Measurements from ENCODE around the gene TMEM14C. TPM values are rescaled to one million over a fixed set of nuclear protein-coding genes. Genes with fewer than 3 reads are reported as not detected.
A peak's percentile ranks its signal among the peaks of the same experiment; 100 is the strongest.

Gene TMEM14C
- 135 TPM for polyA plus RNA-seq (2013, experiment 1 of 2; ENCODE audit: insufficient read length)
- 143 TPM for polyA plus RNA-seq (2013, experiment 2 of 2; ENCODE audit: insufficient read length)

- peak; percentile 98 for DNase-seq
These were observed at the start of gene TMEM14C for GRCh38 chr6:10722820-10723566. Gene TMEM14C, plus strand, starts transcription at chr6:10723070. Its CDS starts 1,544 bp downstream, at chr6:10724614.

GRCh38 chr6:10676403-10676802 lies 46.5 kb upstream of the TMEM14C start:
- no peak for DNase-seq

GRCh38 chr6:10678456-10678855 lies 44.4 kb upstream of the TMEM14C start:
- DNase-seq: no peak

- no peak for DNase-seq
These were observed 41.1 kb upstream of the TMEM14C start for GRCh38 chr6:10681795-10682194.

- DNase-seq: no peak
These were observed 40.4 kb upstream of the TMEM14C start for GRCh38 chr6:10682355-10682988.

DNA sequence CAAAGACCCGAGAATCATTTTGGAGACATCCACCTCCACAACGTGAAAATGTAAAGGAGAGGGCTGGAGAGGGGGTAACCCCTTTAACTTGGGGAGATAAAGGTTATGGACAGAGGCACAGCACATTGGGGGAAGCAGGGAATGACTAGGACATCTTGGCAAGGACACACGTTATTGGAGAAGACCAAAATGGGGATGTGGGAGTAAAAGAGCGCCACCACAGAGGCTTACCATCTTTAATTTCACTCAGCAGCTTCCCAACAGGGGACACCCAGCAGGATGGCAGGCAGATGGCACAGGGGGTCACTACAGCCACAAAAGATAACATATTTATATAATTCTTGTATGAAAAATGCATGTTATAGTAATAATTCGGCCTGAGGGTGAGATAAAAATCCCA lies 38.3 kb upstream of the TMEM14C start:
- no peak for DNase-seq

DNA sequence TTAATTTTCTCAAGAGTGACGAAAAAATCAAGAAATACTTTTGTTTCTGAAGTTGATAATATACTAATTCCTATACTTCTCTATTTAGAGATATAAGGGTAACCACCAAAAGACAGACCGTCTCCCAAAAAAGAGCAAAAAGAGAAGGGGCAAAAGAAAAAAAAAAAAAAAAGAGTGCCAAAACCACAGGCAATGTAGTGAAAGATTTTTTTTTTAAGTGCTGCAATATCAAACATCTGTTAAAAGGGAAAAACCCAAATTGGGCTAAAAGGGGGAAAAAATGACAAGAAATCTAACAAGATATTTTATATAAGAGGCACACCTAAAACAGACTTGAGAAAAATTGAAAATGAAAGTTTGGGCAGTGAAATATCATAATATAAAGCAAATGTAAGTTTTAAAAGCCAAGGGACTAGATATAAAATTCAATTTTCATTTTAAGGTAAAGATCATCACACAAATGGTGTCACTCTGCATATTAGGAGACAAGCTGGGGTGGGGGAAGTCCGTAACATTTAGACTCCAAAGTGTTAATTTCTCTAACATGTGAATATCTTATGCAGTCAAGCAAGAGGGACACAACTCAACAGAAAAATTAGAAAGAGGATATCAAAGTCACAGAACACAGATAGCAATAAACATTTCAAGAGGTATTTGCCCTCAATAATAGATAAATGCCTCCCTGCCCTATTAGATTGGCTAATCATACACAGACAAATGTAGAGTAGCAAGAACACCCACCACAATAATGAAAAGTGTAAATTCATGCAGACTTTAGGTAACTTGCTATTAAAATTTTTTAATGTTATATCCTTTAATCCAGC lies 37.6 kb upstream of the TMEM14C start:
- no peak for DNase-seq

DNA sequence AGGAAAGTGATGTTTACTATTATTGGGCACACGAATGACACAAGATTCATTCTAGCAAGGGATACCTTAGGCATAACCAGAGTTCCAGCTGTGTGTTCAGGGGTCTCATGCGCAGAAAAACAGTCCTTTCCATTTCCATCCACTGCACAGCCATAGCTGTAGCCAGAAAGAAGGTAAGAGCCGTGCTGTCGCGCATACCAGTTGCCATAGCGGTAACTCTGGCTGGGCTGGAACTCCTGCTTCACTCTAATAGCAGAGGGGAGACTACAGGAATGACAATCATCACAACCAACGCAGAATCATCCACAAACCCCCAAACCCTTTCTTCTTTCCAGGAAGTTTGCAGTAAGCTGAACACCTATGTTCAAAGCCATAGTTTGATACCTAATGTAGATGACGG lies 36.0 kb upstream of the TMEM14C start:
- DNase-seq: no peak

- no peak for DNase-seq
These were observed 35.3 kb upstream of the TMEM14C start for GRCh38 chr6:10687582-10687981.

GRCh38 chr6:10690651-10691445 lies 32.0 kb upstream of the TMEM14C start:
- DNase-seq: no peak

GRCh38 chr6:10692965-10693538 lies 29.8 kb upstream of the TMEM14C start:
- DNase-seq: no peak

GRCh38 chr6:10694302-10695085 lies 28.4 kb upstream of the TMEM14C start, which contains the start of the genes C6orf52 and PAK1IP1:
Gene C6orf52, minus strand, starts transcription at chr6:10694616. Its CDS starts 7,066 bp downstream, at chr6:10687550.
Gene PAK1IP1, plus strand, starts transcription at chr6:10694972. Its CDS starts 14 bp downstream, at chr6:10694986.
- DNase-seq: peak; percentile 95

DNA sequence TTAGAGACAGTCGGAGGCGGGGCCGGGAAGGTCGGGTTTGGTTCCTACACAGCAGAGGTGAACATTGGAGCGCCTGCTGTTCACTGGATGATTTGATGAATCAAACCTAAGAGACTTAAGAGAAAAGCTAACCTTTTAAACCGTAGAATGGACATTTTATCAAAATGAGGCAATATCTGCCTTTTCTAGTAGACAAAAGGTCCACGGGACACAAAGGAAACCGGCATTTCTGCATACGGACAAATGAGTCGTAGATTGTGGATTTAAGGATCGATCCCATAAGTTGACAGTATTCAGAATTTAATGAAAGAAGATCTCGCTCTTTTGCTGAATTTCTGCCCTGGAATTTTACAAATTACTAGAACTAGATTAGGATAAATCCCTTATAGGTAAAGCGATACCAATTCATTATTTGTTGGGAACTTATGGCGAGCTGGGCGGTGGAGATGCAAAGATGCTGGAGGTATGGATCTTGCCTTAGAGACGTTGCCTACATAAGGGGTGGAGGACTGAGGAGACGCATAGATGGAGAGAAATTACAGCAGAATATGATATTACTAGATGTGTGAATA lies 27.7 kb upstream of the TMEM14C start:
- DNase-seq: no peak

DNA sequence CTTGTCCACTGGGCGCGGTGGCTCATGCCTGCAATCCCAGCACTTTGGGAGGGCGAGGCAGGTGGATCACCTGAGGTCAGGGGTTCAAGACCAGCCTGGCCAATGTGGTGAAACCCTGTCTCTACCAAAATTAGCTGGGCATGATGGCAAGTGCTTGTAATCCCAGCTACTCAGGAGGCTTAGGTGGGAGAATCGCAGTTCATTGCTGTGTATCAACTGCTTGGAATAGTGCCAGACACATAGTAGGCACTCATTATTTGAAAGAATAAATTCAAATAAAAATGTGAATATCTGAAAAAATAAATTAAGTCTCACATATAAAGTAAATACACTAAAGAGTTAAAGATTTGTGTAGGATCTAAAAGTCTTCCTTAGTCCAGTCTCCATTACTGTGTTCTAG lies 26.2 kb upstream of the TMEM14C start:
- no peak for DNase-seq

GRCh38 chr6:10713962-10714361 lies 8.9 kb upstream of the TMEM14C start:
- DNase-seq: no peak

DNA sequence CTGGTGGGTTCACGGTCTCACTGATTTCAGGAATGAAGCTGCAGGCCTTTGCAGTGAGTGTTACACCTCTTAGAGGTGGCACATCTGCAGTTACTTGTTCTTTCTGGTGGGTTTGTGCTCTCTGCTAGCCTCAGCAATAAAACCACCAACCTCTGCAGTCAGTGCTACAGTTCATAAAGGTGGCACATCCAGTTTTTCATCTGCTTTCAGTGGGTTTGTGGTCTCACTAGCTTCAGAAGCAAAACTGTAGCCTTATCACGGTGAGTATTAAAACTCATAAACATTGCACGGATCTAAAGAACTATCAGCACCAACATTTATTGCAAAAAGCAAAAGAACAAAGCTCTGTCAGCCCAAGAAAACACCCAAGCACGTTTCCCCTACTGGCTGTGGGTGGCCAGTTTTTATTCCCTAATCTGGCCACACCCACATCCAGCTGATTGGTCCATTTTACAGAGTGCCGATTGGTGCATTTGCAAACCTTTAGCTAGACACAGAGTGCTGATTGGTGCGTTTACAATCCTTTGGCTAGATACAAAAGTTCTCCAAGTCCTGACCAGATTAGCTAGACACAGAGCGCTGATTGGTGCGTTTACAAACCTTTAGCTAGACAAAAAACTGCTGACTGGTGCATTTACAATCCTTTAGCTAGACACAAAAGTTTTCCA lies 3.4 kb upstream of the TMEM14C start:
- no peak for DNase-seq

GRCh38 chr6:10719964-10720264 lies 3.0 kb upstream of the TMEM14C start:
- DNase-seq: peak; percentile 20

- DNase-seq: peak; percentile 16
These were observed 2.5 kb upstream of the TMEM14C start for GRCh38 chr6:10720265-10720959.
